NB4 (cell line): ENCODE data around the gene CCND1.

Source experiments
- CTCF ChIP-seq: IDR thresholded peaks from one replicate; pipeline ENCODE4 v1.5.1; 2012; ENCODE audit warnings: low read depth, low read length
- MAX ChIP-seq: IDR thresholded peaks from 2 replicates; pipeline ENCODE4 v1.6.1; 2011; ENCODE audit warnings: low read depth, low read length
- POLR2A ChIP-seq: IDR thresholded peaks from 2 replicates; pipeline ENCODE4 v1.6.1; 2011; ENCODE audit warnings: mild to moderate bottlenecking; ENCODE audit not compliant: insufficient read length; ENCODE audit errors: extremely low read depth

GRCh38 chr11:69657911-69658625, 17.1 kb downstream of the CCND1 start:
- TF ChIP-seq CTCF = no peak
- no peak for TF ChIP-seq MAX
- TF ChIP-seq POLR2A = no peak
